Activated CD4-positive, alpha-beta T cell treated with anti-CD3 and anti-CD28 coated beads for 24 hours (primary cell): ENCODE measurements around the gene TLL1.

Source experiments
- DNase-seq, 2 donors: peaks; one replicate each; pipeline ENCODE4 v3.0.0-alpha.2; 2020; ENCODE audit warnings: low read depth in 2 of 2

TLL1 gene

DNA sequence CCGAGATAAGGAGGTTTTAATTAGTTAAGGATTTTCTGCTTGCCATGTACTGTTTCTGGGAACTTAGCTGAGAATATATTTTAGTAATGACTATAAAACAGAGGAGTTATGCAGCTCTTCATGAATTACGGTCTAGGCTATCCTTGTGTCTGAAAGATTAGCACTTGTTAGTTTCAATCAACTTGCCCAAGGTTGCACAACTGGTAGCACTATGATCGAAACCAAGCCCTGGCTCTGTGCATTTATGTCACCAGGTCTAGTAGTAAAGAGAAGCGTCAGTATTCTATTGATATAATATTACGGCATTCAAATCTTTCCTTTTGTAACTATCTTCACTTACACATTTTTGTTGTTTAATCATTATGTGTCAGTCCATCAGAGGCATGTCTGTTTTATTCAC, 176.0 kb downstream of the TLL1 start:
- DNase-seq, result no peak

DNA sequence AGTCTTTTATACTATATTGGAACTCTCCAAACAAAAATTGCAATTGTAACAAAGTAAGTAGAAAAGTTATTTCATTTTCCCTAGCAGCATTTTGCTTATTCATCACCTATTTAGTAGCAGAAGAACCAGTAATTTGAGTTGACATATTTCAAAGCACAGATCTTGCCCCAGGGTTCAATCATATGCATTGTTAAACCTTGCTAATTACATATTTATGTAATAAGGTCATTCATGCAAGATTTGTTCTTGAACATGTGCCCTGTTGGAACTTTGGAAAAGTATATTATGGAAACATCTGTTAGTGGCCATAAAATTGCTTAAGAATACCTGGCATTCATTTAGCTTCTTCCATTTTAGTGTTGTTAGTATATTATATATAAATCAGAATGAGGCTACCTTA, 191.7 kb downstream of the TLL1 start:
- no peak for DNase-seq

DNA sequence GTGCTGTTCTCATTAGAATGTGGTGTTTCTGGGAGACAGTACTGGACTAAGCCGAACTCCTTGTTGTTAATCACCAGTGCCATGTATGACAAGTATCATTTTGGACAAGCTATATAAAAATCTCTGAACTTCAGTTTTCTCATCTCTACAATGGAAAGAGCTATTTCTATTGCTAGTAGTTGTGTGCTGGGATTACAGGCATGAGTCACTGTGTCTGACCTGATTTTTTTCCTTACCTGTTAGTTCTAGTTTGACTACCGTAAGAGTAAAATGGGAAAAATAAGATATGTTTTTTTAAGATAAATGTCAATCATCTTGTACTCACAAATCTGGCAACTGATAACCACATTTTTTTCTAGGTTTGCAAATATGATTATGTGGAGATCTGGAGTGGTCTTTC, 192.3 kb downstream of the TLL1 start:
- no peak for DNase-seq

DNA sequence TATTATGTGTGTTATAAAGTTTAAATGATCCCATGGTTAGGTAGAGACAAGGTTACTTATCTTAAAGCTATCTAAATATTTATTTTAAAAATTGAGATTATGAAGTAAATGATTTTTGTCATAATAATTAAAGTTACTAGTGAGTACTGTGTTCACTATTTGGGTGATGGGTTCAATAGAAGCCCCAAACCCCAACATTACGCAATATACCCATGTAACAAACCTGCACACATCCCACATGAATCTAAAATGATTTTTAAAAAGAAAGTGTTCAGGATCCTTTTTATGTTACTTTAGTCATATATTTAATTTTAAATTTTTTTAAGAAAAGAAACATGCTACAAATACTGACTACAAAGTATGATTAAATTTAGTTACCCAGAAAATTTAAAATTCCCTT, 193.9 kb downstream of the TLL1 start:
- DNase-seq, result no peak

DNA sequence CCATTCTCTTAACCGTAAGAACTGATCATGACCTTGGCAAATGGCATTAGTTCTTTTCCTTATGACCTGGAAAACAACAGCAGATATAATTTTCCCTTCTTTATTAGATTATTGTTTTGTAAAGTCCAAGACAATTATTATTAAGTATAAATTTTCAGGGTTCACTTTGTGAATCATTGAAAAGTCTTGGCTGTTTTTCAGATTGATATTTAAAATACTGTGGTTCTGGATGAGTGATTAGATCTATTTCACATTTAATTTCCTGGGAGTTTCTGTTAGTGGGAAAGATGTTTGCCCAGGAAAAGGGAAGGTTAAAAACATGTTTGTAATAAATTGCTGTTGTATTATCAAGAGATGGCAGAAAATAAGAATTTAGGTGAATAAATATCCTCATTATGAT, 194.9 kb downstream of the TLL1 start:
- DNase-seq, result no peak

DNA sequence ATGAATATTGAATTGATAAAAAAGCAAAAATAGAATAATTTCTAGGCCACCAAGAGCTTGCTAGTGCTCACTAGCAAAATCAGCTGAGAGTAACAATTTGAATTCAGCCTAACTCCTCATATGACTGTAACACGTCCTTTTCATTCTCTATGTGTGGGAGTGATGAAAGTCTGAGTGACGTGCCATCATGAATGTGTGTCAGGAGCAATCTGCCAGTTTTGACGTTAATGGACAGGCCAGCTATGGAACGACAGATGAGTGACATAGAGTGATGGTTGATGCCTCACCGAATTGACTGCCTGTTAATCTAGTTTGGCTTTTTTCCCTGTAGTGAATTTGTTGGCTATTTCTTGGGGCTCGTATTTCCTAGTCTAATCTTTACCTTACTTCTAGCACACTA, 200.7 kb downstream of the TLL1 start:
- DNase-seq, result no peak

DNA sequence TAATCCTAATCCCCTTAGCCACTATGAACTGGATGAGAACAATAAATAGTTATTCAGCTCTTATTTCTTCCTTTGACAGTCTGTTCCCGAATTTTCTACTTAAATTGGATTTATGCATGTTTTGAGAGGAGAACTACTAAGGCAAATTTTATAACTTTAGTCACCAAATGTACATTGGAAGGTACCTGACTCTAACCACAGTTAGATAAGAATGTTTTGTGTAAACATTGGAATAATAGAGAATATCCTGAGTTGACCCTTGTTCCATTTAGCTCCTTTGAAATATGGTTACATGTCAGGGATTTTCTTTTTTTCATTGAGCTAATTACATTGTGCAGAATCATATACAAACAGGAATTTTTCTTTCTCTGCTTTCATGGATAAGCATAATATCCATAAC, 202.6 kb downstream of the TLL1 start:
- no peak for DNase-seq

DNA sequence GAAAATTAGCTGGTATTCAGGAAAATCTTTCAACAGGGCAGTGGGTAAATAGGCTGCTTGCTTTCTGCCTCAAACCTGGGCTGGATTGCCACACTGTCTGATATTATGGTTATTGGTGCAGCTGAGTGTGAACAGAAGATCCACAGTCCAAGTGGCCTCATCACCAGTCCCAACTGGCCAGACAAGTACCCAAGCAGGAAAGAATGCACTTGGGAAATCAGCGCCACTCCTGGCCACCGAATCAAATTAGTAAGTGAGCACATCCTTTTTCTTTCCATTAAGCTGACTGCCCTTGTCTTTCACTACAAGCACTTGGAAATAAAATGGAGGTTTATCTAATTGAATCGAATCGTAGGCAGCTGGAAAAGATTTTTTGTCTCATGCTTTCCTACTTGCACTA, 204.7 kb downstream of the TLL1 start:
- DNase-seq, result no peak

DNA sequence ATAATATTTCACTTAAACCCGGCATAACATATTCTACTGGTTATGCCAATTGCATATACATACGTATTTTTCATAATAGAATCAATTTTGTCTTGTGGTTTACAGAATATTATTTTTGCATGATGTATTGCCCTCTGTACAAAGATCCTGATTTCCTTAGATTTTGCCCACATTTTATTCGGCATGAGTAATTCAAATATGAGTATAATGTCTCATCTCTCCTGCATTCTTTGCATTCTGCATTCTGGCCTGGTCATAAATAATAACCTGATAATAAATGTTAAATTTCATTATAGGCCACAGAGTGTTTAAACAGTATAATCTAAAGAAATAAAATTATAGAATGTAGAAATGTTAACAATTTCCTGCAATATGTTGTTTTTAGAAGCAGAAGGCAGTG, 205.3 kb downstream of the TLL1 start:
- DNase-seq, result no peak

DNA sequence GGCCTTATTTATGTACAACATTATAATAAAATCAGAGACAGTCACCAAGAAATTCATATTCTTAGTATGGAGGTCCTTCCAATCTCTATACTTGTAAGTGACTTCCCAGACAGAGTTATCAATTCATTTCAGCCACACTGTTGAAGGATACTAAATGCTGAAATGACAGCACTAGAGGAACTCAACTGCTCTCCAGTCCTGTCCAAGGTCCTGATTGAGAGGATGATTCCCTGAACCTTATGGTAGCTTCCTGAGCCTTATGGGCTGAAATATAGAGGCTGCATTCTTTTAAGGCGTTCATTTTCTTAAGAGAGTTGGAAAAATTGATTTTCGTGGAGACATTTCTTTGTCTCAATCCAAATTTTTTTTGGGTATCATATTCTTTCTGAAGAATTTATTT, 205.9 kb downstream of the TLL1 start:
- no peak for DNase-seq

DNA sequence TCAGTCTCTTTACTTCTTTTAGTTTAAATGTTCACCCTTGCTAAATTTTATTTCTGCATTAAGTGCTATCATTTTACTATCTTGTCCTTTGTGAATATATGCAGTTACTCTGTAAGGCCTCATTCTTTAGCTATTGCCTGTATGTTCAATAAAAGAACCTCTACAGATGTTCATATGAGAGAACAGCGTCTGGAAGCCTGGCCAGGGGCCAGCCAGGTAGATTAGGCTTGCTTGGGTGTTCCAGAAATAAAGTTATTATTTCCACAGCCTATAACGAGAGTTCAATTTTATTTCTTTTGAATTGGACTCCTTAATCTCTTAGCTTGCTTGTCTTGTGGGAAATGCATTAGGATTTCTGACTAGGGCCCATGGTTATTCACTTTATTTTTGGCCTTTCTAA, 214.5 kb downstream of the TLL1 start:
- no peak for DNase-seq

DNA sequence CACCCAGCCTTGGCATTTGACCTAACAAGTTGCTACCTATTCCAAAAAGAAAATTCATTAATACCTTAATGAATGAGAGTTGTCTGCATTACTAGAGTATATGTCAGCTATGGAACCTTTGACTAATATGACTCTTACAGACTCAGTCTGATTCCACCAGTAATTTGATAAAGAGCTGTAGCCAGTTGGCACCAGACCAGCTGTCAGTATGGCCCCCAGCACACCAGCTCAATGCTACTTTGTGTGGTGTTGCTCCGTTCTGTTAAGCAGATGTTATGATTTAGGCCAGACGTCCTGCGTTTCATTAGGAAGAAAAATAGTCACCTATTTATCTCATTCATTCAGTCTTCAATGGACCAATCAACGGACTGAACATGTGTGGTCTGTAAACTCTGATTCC, 215.5 kb downstream of the TLL1 start:
- DNase-seq, result no peak

DNA sequence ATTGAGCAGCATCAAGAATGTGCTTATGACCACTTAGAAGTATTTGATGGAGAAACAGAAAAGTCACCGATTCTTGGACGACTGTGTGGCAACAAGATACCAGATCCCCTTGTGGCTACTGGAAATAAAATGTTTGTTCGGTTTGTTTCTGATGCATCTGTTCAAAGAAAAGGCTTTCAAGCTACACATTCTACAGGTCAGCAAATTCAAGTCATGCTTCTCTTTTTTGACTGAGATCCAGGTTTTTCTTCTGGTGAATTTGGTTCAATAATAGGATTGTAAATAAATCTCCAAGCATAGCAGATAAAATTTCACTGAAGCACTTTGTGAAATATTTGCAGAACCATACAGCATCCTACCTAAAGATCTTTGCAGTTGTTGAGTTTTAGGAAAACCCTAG, 218.1 kb downstream of the TLL1 start:
- DNase-seq, result no peak

DNA sequence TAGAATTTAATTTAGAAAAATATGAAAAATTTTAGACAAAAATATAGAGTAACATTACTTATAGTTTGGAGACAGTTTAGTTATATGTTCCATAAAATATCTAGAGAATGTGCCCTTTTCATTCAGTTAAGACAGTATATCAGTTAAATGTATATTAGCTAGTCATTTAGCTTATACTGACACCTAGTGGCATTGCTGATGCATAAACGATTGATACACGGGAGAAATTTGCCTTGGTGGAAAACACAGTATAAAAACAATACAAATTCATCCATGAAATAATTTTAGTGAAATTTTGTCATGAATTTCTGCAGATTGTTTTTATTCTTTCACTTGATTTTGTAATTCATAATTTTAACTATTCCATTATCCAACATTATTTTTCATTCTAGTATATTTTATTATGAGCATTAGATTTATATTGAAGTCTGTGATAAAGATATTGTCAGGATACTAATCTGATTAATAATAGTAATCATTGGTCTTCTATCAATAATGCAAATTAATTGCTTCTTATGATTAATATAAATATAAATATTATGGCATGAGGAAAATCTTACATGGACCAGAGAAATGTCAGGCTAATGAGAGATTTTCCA, 219.0 kb downstream of the TLL1 start:
- no peak for DNase-seq

DNA sequence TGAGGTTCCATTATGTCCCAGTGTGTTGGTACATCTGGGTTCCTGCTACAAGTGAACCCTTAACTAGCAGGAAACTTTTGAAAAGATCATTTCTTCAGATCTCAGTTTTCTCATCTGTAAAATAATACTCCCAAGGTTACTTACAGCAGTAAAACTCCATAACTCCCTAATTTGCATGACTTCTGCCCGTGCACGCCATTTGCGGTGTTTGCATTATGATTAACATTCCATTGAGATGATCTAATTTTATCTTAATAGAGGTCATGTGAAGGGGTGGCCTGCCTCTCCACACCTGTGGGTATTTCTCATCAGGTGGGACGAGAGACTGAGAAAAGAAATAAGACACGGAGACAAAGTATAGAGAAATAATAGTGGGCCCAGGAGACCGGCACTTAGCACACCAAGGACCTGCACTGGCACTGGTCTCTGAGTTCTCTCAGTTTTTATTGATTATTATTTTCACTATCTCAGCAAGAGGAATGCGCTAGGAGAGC, 219.8 kb downstream of the TLL1 start:
- no peak for DNase-seq

DNA sequence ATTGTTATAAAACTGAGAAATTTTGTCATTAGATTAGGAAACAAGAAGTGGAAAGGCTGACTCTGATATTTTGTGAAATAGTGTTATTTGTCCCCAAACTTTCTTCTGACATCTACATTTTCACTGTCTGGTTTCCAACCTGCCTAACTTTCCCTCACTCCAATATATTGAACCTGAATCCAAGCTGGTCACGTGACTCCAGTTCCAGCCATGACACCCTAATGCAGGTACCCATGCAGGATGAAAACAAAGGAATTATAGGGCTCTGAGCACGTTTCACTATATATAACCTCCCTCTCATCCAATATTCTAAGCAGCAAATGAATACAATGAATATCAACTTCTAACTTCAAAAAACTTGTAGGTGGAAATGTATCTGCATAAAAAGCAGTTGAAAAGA, 231.6 kb downstream of the TLL1 start:
- DNase-seq, result no peak

DNA sequence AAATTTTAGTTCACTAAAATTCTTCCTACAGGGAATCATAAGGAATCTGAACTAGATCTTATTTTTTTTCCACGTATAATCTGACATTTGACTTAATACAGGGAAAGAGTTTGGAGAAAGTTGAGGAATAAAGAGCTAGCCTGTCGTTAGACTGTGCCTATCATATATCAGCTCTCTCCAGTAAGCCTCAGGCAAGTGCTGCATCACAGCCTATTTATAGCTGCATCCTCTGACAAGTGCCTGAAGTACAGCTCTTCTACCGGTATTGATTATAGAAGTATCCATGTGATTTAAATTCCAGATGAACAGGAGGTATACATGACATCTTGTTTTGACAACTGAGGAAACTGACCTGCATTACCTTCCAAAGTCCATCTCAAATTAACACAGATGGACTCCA, 248.9 kb downstream of the TLL1 start:
- DNase-seq, result no peak

DNA sequence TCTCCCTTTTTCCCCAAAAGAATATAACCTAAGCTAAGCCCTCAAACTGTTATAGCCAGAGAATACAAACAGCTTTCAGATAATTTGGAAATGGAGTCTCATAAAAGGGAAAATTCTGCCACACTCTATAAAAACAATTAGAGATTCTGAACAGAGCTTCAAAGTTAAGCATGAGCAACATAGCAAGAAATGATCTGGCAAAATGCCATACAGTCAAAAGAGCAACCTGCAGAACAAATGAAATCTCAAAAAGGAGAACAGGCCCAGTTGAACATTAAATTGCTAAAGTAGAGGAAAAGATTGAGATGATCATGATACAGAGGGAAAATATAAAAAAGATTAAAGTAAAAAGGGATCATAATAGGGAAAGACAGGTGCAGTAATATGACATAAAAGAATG, 250.5 kb downstream of the TLL1 start:
- no peak for DNase-seq

DNA sequence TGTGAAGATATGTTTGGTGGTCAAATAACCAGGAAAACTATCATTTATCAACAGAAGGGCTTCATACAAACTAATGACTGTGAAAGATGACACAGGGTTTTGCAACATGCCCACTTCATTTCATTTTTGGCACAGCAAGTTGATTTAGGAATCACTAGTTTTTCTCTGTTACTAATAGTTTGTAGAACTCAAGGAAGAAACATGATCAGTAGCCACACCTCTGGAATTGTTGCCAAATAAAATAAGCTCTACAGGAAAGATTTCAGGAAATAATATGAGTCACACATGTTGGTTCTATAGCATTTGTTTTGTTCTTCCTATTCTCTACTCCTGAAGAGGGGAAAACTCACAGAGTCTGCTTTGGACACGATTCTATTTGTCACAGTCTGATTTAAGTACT, 255.4 kb downstream of the TLL1 start:
- no peak for DNase-seq

DNA sequence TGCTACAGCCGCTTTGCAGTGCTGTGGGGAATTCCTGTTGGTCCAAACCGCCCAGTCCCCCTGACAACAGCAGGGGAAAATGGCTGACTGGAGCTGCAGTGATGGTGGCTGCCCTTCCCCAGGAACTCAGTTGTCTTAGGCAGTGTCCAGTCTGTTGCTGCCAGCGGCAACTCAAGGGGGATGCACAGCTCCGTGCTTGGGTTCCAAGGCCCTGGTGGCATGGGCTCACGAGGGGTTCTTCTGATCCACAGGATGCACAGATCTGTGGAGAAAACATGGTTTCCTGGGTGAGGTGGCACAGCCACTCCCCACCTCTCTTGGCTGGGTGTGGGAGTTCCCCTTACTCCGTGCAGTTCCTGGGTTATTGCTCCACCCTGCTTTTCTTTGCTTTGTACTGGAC, 261.2 kb downstream of the TLL1 start:
- no peak for DNase-seq

DNA sequence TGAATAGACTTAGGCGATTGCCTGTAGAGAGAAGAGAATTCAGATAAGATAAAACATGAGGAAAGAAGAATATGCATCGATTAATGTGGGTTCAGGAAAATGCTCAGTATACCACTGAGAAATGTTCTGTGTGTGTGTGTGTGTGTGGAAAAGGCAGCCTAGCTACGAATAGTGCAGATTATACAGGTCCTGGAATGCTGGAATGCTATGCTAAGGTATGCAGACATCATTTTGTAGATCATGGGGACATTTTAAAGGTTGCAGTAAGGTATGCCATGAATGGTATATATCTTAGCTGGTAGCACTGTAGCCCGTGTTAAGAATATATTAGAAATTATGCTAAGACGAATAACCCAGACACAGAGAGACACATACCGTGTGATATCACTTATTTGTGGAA, 267.9 kb downstream of the TLL1 start:
- no peak for DNase-seq

DNA sequence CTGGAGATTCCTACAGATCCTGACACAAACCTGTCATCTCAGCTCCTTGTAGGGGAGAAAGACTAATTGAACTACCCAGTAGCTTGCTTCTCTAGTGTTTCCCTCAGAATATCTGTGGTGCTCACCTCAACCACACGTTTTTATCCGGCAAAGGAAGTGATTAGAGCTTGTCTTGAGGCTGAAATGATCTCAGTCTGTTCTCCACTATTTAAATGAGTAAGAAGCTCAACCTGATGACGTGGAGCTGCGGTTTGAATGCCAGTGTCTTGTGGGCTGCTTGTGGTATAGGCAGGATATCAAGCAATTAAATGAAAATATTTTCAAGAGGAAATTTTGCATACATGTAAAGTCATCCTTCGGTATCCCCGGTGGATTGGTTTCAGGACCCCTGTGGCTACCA, 270.2 kb downstream of the TLL1 start:
- no peak for DNase-seq

DNA sequence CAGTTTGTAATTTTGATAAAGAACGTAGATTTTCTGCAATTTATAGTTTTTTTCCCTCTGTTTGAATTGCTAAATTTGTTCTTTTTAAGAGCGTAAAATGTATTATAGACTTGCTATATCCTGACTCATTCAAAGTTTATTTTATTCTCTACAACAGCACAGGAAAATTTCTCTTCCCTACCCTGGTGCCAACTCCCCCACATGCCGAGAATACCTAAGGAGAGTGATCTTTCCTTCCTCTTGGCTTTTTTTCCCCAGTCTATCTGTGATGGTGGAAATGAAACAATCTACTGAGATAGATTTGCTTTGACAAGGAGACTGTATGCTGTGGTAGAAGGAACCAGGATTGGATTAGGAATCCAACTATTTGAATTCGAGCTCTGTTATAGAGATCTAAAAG, 271.6 kb downstream of the TLL1 start:
- DNase-seq, result no peak

DNA sequence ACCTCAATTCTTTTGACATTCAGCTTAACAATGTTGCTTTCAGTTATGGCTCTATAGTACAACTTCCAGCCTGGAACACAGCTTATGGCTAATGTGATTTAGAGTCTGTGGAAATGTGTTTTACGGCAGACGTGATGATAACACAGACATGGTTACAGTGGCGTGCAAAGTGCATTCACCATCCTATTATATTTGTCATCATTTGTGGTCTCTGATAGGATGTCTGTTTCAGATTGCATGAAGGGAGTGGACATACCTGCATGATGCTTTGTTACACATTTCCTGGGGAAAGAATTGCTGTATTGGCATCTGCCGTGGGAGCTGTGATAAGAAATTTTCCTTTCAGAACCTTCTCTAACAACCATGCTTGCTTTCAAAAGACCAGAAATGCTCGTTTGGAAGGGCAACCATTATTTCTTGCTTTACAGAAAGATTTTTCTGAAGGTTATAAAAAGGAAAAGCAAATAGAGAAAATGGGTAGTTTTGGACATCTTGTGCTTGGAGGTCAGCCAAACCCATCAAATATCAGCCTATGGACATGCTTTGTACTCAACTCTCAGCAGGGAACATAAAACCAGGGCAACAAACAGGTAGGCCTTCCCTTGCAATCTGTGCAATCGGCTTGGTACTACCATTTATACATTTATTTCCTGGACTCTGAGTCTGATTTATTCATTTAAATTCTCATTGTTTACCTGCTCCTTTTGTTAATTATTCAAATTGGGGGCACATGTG, 273.9 kb downstream of the TLL1 start:
- no peak for DNase-seq
